ENCODE measurements around the gene TAS1R1. TPM values are rescaled to one million over a fixed set of nuclear protein-coding genes. Genes with fewer than 3 reads are reported as not detected.
"Not testable (repeated sequence)": the region's sequence is repeated elsewhere in the genome, so short reads cannot be mapped to it uniquely, and the experiment has no call there.

The TAS1R1 gene
- total RNA-seq, 1 experiment from 2014 or later: not detected

DNA sequence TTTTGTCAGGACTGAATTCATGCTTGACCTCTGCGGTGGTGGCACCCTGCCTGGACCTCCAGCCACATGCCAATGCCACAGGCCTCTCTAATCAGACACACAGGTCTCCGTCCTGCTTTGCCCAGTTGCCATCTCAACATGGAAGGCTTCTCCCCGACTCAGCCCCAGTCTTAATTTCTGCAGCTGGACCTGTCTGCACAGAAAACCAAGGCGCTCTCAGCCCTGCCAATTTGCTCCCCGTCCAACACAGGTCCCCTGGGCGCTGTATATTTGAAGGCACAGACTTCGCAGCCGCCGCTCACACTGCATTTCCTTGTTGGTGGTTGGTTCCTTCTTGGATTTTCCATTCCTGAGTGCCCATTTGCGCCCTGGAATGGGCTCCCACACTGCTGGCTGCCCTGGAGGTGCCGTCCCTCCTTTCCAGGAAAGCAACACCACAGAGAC, 35.6 kb upstream of the TAS1R1 start:
- DNase-seq (ENCODE audit: low spot score): no peak
- in situ Hi-C loops (cut with HindIII; ENCODE audit: low sequenced_read_pairs): no loop called here

DNA sequence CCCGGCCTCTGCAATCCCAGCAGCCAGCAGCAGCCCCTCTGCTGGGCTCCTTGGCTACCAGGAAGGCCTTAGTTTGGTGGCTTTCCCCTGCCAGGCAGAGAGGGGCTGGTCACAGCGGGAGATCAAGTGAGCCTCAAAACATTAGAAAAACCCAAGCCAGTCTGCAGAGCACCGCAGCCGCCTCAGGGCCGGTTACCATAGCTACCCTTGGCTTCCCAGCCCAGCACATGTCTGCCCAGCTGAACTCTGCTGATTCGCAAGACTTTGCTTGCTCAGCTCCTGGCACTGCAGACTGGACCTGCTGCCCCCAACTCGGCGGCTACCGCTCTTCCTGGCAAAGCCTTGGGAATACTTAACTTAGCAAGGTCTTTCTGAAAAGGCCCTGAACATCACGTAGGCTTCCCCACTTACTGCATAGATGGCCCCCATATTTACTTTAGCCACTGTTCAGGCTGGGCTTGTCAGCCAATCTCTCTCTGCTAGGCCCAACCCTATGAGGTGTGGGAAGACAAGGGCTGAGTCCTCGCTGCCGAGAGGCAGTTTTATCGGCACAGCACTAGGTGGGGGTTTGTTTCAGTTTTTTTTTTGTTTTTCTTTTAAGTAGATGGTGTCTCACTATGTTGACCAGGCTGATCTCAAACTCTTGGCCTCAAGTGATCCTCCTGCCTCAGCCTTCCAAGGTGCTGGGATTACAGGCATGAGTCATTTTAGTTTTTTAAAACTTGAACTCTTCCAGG, 35.0 kb upstream of the TAS1R1 start:
- DNase-seq (ENCODE audit: low spot score): peak; percentile 60
- in situ Hi-C loops (cut with HindIII; ENCODE audit: low sequenced_read_pairs): no loop called here

DNA sequence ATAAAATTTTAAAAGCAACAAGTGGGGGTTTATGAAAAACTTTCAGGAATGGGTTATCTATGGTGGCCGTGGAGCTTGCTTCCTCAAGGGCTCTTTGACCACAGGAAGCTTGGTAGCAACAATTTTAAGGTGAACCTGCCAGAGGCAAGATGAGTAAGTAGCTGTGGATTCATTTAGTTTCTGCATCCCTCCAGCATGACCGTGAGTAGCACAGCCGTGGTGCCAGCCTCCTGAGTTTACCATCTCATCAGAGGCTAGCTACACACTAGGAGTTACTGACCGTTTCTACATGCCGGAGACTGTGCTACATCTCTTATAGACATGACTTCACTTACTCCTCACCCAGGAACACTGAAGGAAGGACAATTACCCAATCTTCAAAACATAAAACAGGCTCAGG, 33.6 kb upstream of the TAS1R1 start:
- no peak for DNase-seq (ENCODE audit: low spot score)
- in situ Hi-C loops (cut with HindIII; ENCODE audit: low sequenced_read_pairs): no loop called here

DNA sequence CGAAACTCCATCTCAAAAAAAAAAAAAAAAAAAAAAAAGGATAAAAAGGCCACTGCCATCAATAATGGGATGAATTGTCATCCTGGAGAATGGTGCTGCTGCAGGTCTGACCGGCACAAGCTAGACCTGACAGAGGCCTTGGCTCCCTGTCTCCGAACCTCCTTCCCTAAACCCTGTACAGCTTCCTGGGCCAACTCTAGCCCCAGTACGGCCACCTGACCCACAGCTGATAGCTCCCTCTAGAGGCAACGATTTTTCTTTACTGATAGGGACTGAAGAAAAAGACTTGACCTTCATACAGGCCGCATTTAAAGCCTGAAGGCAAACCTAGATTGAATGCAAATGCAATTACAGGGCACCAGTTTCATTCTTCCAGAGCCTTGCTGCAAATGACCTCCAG, 31.5 kb upstream of the TAS1R1 start:
- in situ Hi-C loops (cut with HindIII; ENCODE audit: low sequenced_read_pairs): no loop called here
- DNase-seq (ENCODE audit: low spot score): peak; percentile 83

DNA sequence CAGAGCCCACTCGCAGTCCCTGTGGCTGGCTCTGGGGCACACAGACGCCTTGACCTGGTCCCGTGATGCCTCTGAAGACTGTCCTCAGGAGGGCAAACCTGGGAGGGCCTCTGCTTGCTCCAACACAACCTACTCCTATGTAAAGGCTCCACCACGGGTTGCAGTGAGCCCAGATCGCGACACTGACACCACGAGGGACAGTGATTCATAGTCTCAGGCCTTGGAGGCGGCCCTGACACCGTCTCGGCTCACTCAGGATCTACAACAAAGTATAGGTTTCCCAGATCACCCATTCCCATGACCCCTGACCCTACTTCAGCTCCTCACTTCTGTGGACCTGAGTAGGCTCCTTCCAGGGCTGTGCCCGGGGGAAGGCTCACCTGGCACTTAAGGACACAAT, 28.8 kb upstream of the TAS1R1 start:
- in situ Hi-C loops (cut with HindIII; ENCODE audit: low sequenced_read_pairs): no loop called here

DNA sequence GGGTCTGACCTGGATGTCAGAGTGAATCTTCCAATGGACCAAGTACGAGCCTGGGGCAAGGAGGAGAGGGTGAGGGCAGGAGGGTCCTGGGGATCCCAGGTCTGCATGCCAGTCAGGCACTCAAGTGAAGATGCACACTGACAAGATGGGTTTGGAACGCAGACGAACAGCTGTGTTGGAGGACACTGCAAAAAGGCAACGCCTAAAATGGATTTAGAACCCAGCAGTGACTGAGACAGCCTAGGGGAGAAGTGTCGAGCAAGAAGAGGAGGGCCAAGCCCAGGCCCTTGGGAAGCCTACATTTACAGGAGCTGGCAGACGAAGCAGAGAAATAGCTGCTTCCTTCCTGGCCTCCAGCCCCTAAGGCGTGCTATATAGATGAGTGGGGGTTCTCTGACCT, 26.6 kb upstream of the TAS1R1 start:
- DNase-seq (ENCODE audit: low spot score): no peak
- in situ Hi-C loops (cut with HindIII; ENCODE audit: low sequenced_read_pairs): no loop called here

More for the DNA sequence above, 28.8 kb upstream of the TAS1R1 start:
- no peak for DNase-seq (ENCODE audit: low spot score)

DNA sequence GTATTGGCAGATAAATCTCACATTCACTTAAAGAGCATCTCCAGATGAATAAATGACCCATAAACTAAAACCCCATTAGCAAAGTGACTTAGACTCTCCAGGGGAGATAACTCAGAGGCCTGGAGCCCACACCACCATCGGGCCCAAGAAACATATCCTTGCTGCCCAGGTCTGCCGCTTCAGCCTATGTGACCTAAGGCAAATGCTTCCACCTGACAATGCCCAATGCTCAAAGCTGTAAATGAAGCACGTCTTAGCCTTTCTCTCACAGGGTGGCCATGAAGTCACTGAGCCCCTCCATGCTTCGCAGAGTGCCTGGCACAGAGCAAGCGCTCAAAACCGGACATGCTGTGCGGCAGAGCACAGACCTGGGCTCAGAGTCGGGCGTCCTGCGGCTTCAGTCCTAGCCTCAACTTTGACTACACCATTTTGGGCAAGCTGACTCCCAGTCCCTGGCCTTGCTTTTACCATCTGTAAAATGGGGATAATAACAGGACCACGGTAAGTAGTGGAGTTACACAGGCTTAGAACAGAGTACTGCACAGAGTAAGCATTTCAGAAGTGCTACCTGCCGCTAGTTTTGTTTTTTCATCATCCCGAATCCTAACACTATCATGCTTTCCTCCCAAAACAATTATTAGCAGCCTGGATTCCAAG, 24.5 kb upstream of the TAS1R1 start:
- in situ Hi-C loops (cut with HindIII; ENCODE audit: low sequenced_read_pairs): no loop called here

DNA sequence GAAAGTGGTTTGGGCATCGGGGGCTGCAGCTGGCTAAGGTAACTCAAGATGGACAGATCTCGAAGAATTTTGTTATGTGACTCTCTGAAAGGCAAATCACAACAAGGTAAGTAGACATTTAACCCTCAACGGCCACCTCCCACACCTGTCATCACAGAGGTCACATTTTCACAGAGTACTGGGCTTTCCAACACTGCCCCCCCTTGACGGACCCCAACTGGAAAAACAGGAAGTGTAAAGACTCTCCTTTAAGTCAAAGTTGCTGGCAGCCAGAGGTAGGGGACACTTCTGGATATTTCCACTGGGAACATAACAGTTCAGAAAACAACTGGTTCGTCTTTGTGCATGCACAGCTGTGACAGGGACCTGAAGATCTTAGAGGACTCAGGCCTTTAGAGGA, 23.1 kb upstream of the TAS1R1 start:
- DNase-seq (ENCODE audit: low spot score): no peak

More for the DNA sequence above, 24.5 kb upstream of the TAS1R1 start:
- no peak for DNase-seq (ENCODE audit: low spot score)

DNA sequence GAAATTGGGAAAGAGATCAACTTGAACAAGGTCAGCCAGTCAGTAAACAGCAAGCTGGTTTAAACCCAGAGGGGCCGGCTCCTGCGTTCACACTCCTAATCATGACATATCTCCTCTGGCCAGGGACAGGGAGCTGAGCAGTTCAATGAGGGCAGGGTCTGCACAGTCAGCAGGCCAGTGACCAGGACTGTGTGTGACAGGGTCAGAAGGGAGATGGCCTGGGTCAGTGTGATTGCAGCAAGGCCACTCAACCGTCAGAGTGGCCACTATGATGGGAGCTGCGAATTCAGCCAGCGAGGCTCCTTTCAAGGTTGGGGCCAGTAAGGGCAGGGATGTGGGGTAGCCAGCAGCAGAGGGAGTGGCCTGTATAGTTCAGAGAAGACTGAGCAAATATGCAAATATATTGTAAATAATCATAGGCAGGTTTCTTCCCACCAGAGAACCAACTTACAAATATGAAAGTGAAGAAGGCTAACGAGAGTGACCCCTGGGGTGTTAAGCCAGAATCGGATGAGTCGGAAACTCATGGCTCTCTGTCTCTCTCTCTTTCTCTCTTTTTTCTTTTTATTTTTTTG, 20.8 kb upstream of the TAS1R1 start:
- in situ Hi-C loops (cut with HindIII; ENCODE audit: low sequenced_read_pairs): no loop called here
- DNase-seq (ENCODE audit: low spot score): no peak

More for the DNA sequence above, 23.1 kb upstream of the TAS1R1 start:
- in situ Hi-C loops (cut with HindIII; ENCODE audit: low sequenced_read_pairs): no loop called here

DNA sequence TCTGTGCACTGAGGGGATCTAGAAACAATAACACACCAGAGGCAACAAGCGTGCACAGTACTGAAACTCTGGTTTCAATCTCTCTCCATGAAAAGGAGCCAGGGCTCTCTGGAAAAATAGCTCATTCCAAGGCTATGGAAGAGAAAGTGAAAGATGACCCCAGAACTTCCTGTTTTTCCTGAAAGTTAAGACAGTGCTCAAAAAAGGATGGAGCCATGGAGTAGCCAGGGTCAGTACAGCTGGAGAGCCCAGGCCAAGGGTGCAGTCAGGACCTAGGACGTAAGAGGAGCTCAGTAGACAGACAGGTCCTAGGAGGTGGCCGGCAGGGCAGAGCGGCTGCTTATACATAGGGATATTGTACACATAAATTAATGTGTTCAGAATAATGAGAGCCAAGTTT, 19.9 kb upstream of the TAS1R1 start:
- no peak for DNase-seq (ENCODE audit: low spot score)
- in situ Hi-C loops (cut with HindIII; ENCODE audit: low sequenced_read_pairs): no loop called here

DNA sequence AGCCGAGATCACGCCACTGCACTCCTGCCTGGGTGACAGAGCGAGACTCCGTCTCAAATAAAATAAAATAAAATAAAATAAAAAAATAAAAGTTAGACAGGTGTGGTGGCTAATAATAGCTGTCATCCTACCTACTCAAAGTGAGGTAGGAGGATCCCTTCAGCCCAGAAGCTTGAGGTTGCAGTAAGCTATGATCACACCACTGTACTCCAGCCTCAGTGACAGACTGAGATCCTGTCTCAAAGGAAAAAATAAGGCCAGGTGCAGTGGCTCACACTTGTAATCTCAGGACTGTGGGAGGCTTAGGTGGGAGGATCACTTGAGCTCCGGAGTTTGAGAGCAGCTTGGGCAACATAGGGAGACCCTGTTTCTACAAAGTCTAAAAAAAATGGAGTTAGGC, 18.8 kb upstream of the TAS1R1 start:
- DNase-seq (ENCODE audit: low spot score): no peak

DNA sequence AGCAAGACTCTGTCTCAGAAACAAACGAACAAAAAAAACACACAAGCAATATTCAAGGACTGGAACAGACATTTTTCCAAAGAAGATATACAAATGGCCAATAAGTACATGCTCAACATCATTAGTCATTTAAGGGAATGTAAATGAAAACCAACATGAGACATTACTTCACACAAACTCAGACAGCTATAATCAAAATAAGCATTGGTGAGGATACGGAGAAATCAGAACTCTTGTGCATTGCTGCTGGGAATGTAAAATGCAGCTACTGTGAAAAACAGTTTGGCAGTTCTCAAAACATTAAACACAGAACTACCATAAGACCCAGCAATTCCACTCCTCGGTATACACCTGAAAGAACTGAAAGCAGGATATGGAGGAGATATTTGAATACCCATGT, 16.2 kb upstream of the TAS1R1 start:
- in situ Hi-C loops (cut with HindIII; ENCODE audit: low sequenced_read_pairs): no loop called here
- no peak for DNase-seq (ENCODE audit: low spot score)

More for the DNA sequence above, 18.8 kb upstream of the TAS1R1 start:
- in situ Hi-C loops (cut with HindIII; ENCODE audit: low sequenced_read_pairs): no loop called here

DNA sequence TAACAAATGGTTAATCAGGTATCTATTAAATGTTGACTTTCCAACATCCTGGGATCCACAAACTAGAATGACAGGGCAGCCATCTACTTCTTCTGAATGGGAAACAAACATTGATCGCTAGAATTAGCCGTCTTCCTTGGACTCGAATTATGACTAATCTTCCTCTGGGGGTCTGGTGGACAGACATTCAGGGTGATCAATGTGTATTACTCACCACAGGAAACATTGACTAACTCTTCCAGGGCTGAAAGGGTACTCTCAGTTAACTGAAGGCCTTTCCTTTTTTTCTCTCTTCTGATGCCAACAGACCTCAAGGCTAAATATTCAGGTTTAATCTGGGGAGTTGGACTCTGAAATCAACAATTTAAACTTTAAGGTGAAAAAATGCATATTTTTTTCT, 10.3 kb upstream of the TAS1R1 start:
- in situ Hi-C loops (cut with HindIII; ENCODE audit: low sequenced_read_pairs): no loop called here
- DNase-seq (ENCODE audit: low spot score): no peak

DNA sequence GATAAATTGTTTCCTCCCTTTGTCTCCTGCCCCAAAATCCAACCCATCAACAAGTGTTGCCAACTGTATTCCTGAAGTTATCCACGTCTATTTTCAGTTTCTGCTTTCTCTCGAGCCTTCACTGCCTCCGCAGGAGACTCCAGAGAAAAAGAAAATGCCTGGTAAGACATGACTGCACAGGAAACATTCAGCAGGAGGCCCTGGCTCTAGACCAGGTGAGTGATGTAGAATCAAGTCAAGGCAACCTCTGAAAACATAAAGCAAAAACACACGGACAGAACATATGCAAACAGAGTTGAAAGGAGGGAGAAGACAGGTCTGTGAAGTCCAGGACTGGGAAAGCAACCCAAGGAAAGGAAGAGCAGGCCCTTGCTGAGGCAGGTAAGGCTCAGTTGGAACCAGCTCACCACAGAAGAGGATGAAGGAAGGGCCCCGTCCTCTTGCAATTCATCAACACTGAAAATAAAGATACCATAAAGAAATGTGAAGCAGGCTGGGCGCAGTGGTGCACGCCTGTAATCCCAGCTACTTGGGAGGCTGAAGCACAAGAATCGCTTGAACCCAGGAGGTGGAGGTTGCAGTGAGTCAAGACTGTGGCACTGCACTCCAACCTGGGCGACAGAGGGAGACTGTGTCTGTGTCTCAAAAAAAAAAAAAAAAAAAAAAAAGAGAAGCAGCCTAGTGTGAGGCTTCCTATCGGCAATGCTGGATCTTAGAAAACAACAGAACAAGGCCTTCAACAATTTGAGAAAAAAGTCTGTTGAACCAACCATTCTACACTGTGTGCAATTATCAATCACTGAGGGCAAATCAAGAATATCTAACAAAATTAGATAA, 9.6 kb upstream of the TAS1R1 start:
- in situ Hi-C loops (cut with HindIII; ENCODE audit: low sequenced_read_pairs): no loop called here
- no peak for DNase-seq (ENCODE audit: low spot score)

DNA sequence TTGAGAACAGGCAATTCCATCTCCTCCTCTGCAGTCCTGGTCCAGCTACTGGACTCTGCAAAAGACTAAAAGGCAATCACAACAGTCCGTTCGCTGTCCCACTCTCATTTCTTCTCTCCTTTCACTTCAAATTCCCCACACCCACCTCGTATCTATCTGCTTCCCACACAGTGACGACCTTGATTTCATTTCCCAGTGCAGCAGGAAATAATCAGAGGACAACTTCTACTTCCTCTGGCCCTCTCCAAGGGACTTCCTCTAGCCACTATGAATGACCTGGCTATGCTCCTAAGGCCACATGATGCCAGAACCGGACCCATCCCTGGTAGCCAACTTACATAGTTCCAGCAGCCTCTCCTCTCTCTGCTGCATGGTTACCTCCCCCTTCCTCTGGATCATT, 8.8 kb upstream of the TAS1R1 start:
- DNase-seq (ENCODE audit: low spot score): no peak
- in situ Hi-C loops (cut with HindIII; ENCODE audit: low sequenced_read_pairs): no loop called here

DNA sequence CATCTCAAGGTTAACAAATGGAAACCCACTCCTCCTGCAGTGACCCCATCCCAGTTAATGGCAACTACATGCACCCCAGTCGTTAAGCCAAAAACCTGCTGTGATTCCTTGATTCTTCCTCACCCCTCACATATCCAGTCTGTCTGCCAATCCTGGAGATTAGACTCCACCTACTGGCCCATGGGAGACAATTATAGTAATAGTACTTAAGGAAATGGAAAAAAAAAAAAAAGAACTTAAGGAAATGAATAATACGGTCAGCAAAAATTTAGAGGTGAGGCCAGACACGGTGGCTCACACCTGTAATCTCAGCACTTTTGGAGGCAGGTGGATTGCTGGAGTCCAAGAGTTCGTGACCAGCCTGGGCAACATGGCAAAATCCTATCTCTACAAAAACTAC, 7.8 kb upstream of the TAS1R1 start:
- DNase-seq (ENCODE audit: low spot score): peak; percentile 12
- in situ Hi-C loops (cut with HindIII; ENCODE audit: low sequenced_read_pairs): no loop called here

DNA sequence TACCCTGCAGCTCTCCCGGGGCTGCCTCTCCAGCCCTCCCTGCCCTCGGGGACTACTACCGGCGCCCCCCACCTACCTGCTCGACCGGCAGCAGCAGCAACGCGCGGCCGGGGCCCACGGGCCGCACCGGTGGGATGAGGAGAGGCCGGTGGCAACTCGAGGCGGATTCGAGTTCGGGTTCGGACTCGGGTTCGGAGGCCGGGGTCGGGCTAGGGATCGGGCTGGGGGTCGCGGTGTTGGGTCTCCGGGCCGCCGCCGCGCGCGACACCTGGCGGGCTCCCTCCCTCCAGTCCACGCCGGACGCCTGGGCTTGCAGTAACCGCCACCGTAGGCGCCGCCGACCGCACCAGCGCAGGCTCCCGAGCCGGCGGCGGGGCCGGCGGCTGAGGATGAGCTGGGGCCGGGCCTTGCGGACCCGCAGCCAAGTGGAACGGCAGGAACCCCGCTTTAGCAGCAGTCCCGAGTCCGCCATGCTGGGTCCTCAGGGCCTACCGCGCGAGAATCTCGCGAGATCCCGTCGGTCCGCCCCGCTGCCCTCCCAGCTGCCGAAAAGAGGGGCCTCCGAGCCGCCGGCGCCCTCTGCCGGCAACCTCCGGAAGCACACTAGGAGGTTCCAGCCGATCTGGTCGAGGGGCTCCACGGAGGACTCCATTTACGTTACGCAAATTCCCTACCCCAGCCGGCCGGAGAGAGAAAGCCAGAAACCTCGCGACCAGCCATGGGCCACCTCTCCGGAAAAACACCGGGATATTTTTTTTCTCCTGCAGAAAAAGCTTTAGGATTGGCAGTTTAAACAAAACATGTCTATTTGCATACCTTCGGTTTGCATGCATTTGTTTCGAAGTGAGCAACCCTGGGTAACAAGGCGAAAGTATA, 838 bp upstream of the TAS1R1 start, which contains the start of gene NOL9:
TSS of gene NOL9 (minus strand) at position 483 of the 876 bp plus-strand sequence. CDS start at position 472, 11 bp downstream.
- DNase-seq (ENCODE audit: low spot score): peak; percentile 91
- in situ Hi-C loops (cut with HindIII; ENCODE audit: low sequenced_read_pairs): no loop called here

DNA sequence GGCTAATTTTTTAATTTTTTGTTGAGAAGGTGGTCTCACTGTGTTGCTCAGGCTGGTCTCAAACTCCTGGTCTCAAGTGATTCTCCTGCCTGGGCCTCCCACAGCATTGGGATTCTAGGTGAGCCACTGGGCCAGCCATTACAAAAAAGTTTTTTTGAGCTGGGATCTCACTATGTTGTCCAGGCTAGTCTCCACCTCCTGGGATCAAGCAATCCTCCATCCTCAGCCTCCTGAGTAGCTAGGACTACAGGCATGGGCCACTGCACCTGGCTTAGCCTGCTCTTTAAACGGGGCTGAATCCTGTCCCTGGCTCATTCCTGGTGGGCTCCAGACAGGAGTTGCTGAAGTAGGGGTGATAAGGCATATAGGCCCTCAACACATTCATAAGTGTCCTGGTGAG, 2.5 kb downstream of the TAS1R1 start:
- in situ Hi-C loops (cut with HindIII; ENCODE audit: low sequenced_read_pairs): no loop called here
- DNase-seq (ENCODE audit: low spot score): no peak

DNA sequence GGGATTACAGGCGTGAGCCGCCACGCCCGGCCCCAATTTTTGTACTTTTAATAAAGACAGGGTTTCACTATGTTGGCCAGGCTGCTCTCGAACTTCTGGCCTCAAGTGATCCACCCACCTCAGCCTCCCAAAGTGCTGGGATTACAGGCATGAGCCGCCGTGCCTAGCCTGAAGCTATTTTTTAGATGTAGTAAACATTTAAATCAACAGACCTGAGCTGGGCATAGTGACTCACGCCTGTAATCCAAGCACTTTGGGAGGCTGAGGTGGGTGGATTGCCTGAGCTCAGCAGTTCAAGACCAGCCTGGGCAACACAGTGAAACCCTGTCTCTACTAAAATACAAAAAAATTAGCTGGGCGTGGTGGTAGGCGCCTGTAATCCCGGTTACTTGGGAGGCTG, 4.1 kb downstream of the TAS1R1 start:
- in situ Hi-C loops (cut with HindIII; ENCODE audit: low sequenced_read_pairs): not testable (repeated sequence)

More for the DNA sequence above, 4.1 kb downstream of the TAS1R1 start:
- DNase-seq (ENCODE audit: low spot score): not testable (repeated sequence)
